Ovary (tissue), 3 donors: ENCODE data around the gene GFM2.

ENCODE experiments used
- POLR2A ChIP-seq: fragments of 450-650 bp; IDR thresholded peaks from one replicate; pipeline ENCODE4 v1.6.1; 2017; ENCODE audit warnings: antibody characterized with exemption, mild to moderate bottlenecking, moderate library complexity
- TF ChIP-seq, protein P1 (sequence below), 3 donors: fragments of 450-650 bp in 2 of 3; fragments of 200-600 bp in 1 of 3; IDR thresholded peaks; one replicate each; pipeline versions ENCODE4 v1.5.1 to v1.8.0; 2016 to 2022; ENCODE audit warnings: antibody characterized with exemption in 3 of 3, mild to moderate bottlenecking in 1 of 3
- donor health status: DM: no; HTN: no; CAD: no.

DNA sequence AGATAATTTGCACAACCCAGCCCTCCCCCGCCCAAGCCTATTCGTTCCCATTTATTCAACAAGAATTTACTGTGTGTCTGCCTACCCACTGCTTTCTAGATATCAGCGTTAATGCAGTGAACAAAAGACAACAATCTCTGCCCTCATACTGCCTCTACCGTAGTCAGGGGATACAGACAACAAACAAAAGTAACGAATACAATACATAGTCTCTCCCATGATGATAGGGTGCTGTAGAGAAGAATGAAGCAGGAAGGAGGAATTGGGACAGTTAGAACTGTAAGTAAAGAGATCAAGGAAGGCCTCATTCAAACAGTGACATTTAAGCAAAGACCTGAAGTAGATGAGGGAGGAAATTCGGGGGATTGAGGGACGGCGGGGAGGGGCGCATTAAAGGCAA is 1.7 kb downstream of the GFM2 start:
- TF ChIP-seq, protein P1, sequence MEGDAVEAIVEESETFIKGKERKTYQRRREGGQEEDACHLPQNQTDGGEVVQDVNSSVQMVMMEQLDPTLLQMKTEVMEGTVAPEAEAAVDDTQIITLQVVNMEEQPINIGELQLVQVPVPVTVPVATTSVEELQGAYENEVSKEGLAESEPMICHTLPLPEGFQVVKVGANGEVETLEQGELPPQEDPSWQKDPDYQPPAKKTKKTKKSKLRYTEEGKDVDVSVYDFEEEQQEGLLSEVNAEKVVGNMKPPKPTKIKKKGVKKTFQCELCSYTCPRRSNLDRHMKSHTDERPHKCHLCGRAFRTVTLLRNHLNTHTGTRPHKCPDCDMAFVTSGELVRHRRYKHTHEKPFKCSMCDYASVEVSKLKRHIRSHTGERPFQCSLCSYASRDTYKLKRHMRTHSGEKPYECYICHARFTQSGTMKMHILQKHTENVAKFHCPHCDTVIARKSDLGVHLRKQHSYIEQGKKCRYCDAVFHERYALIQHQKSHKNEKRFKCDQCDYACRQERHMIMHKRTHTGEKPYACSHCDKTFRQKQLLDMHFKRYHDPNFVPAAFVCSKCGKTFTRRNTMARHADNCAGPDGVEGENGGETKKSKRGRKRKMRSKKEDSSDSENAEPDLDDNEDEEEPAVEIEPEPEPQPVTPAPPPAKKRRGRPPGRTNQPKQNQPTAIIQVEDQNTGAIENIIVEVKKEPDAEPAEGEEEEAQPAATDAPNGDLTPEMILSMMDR (IDR thresholded peaks at IDR 0.05): no peak
- no peak for TF ChIP-seq POLR2A
